Natural killer cell (primary cell): ENCODE measurements around the gene CEP164. TPM values are rescaled to one million over a fixed set of nuclear protein-coding genes. Genes with fewer than 3 reads are reported as not detected.

ENCODE experiments used
- ATAC-seq, 3 donors: fragments of 150-1000 bp in 2 of 3; fragments of 200-7000 bp in 1 of 3; cut with Tn5 transposase; 1 replicate in 1 of 3; 2 replicates in 2 of 3; pipeline ENCODE4 v1.10.0; 2021; ENCODE audit warnings: mild to moderate bottlenecking in 2 of 3, moderate library complexity in 2 of 3
- DNase-seq, 2 donors: peaks; one replicate each; pipeline versions ENCODE4 v3.0.0 to v3.0.0-alpha.2; 2013 to 2021; ENCODE audit warnings: mixed read lengths in 1 of 2
- H3K27ac ChIP-seq: one replicate; pipeline ENCODE4 v1.5.1; 2013; ENCODE audit warnings: mild to moderate bottlenecking, low read length
- H3K27me3 ChIP-seq: one replicate; pipeline ENCODE4 v1.6.1; 2013; ENCODE audit warnings: low read length; ENCODE audit not compliant: control insufficient read depth, insufficient read depth
- H3K36me3 ChIP-seq: one replicate; pipeline ENCODE4 v1.6.1; 2013; ENCODE audit warnings: low read length; ENCODE audit not compliant: control insufficient read depth, insufficient read depth
- H3K4me1 ChIP-seq: one replicate; pipeline ENCODE4 v1.6.1; 2013; ENCODE audit warnings: low read length; ENCODE audit not compliant: control insufficient read depth, insufficient read depth
- H3K4me3 ChIP-seq: one replicate; pipeline ENCODE4 v1.5.1; 2013; ENCODE audit warnings: low read length
- H3K9me3 ChIP-seq: one replicate; pipeline ENCODE4 v1.6.1; 2013; ENCODE audit warnings: low read length; ENCODE audit not compliant: control insufficient read depth, insufficient read depth
- H3K27ac Mint-ChIP-seq, 2 donors: one replicate each; pipeline ENCODE4 v1.8.0; 2022; ENCODE audit warnings: mild to moderate bottlenecking in 2 of 2, mixed read lengths in 2 of 2, moderate library complexity in 1 of 2
- H3K27me3 Mint-ChIP-seq, 2 donors: one replicate each; pipeline ENCODE4 v1.8.0; 2022; ENCODE audit warnings: low read depth in 2 of 2, mixed read lengths in 2 of 2
- H3K36me3 Mint-ChIP-seq: one replicate; pipeline ENCODE4 v1.8.0; 2022; ENCODE audit warnings: mixed read lengths
- H3K4me1 Mint-ChIP-seq, 2 donors: one replicate each; pipeline ENCODE4 v1.8.0; 2022; ENCODE audit warnings: mixed read lengths in 2 of 2
- H3K4me3 Mint-ChIP-seq: one replicate; pipeline ENCODE4 v1.8.0; 2022; ENCODE audit warnings: mild to moderate bottlenecking, moderate library complexity, mixed read lengths
- H3K9me3 Mint-ChIP-seq, 2 donors: one replicate each; pipeline ENCODE4 v1.8.0; 2022; ENCODE audit warnings: mixed read lengths in 2 of 2
- WGBS: methylation state at CpG from one replicate; pipeline ENCODE4 v1.1.7; 2013; ENCODE audit warnings: missing lambda C conversion rate; ENCODE audit not compliant: insufficient coverage; 5-methylcytosine and 5-hydroxymethylcytosine counted together
- intact Hi-C: fragments of 100-400 bp; cut with micrococcal nuclease; formaldehyde crosslinking; loops from one replicate; pipeline ENCODE4 v1.14.2; 2022
- total RNA-seq, 4 donors: library from RNA; stranded (reverse); fragments of 120-200 nt in 1 of 4; gene quantifications; one replicate each; pipeline versions ENCODE4 v1.2.3 to v1.2.4, GENCODE V29; 2013 to 2022
- TF ChIP-seq, protein P1 (sequence below): fragments of 200-600 bp; IDR thresholded peaks from one replicate; pipeline ENCODE4 v1.8.0; 2022; ENCODE audit warnings: antibody characterized with exemption

CEP164 gene
- total RNA-seq, 3 donors from 2014 or later (not counting 1 experiment from before 2014, with no cell fraction given) = 45.6 to 49.9 (median 49.8) TPM

DNA sequence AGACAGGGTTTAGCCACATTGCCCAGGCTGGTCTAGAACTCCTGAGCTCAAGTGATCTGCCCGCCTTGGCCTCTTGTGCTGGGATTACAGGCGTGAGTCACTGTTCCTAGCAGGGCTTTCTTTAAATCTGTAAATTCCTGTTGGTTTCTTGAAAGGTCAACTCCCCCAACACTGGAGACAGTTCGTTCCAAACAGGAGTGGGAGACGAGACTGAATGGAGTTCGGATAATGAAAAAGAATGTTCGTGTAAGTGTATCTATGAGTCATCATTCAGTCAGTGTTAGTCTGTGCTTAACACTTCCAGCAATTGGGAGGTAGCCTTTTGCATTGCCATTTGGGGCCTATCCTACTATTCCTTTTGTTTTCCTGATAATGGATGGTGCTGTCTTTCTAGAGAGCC is 46.5 kb upstream of the CEP164 start:
- intact Hi-C loops = no loop called here
- no peak for ATAC-seq
- Histone ChIP-seq H3K9me3 (no peaks in the 10 kb centered on the region), H3K36me3 (peaks cover 43% of the 10 kb centered on the region), H3K4me1 (no peaks in the 10 kb centered on the region), H3K4me3 (no peak overlapping the region), H3K27ac (no peak overlapping the region), H3K27me3 (no peaks in the 10 kb centered on the region)
- TF ChIP-seq, protein P1, sequence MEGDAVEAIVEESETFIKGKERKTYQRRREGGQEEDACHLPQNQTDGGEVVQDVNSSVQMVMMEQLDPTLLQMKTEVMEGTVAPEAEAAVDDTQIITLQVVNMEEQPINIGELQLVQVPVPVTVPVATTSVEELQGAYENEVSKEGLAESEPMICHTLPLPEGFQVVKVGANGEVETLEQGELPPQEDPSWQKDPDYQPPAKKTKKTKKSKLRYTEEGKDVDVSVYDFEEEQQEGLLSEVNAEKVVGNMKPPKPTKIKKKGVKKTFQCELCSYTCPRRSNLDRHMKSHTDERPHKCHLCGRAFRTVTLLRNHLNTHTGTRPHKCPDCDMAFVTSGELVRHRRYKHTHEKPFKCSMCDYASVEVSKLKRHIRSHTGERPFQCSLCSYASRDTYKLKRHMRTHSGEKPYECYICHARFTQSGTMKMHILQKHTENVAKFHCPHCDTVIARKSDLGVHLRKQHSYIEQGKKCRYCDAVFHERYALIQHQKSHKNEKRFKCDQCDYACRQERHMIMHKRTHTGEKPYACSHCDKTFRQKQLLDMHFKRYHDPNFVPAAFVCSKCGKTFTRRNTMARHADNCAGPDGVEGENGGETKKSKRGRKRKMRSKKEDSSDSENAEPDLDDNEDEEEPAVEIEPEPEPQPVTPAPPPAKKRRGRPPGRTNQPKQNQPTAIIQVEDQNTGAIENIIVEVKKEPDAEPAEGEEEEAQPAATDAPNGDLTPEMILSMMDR = no peak
- H3K36me3 Mint-ChIP-seq = peaks cover 21% of the 10 kb centered on the region
- H3K4me3 Mint-ChIP-seq = no peak overlapping the region
- H3K27ac Mint-ChIP-seq = no peak overlapping the region
- DNase-seq = no peak
- H3K27me3 Mint-ChIP-seq = no peaks in the 10 kb centered on the region
- WGBS = 98% methylated on average over 6 of the region's 6 CpGs
- H3K9me3 Mint-ChIP-seq = no peaks in the 10 kb centered on the region
- H3K4me1 Mint-ChIP-seq = no peaks in the 10 kb centered on the region

DNA sequence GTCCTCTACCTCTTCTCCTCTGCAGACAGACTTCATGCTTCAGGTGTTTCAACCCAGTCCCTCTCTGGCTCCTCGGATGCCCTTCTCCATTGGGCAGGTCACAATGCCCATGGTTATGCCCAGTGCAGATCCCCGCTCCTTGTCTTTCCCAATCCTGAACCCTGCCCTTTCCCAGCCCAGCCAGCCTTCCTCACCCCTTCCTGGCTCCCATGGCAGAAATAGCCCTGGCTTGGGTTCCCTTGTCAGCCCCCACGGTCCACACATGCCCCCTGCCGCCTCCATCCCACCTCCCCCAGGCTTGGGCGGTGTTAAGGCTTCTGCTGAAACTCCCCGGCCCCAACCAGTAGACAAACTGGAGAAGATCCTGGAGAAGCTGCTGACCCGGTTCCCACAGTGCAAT is 45.8 kb upstream of the CEP164 start:
- no peaks in the 10 kb centered on the region for H3K4me1 Mint-ChIP-seq
- intact Hi-C loops = no loop called here
- Histone ChIP-seq H3K36me3 (peaks cover 43% of the 10 kb centered on the region), H3K4me1 (no peaks in the 10 kb centered on the region), H3K4me3 (no peak overlapping the region), H3K9me3 (no peaks in the 10 kb centered on the region), H3K27ac (no peak overlapping the region), H3K27me3 (no peaks in the 10 kb centered on the region)
- ATAC-seq = no peak
- no peak for DNase-seq
- TF ChIP-seq, protein P1 = no peak
- H3K9me3 Mint-ChIP-seq = no peaks in the 10 kb centered on the region
- H3K27me3 Mint-ChIP-seq = no peaks in the 10 kb centered on the region
- no peak overlapping the region for H3K27ac Mint-ChIP-seq
- peaks cover 21% of the 10 kb centered on the region for H3K36me3 Mint-ChIP-seq
- no peak overlapping the region for H3K4me3 Mint-ChIP-seq
- 96% methylated on average over 7 of the region's 7 CpGs for WGBS

DNA sequence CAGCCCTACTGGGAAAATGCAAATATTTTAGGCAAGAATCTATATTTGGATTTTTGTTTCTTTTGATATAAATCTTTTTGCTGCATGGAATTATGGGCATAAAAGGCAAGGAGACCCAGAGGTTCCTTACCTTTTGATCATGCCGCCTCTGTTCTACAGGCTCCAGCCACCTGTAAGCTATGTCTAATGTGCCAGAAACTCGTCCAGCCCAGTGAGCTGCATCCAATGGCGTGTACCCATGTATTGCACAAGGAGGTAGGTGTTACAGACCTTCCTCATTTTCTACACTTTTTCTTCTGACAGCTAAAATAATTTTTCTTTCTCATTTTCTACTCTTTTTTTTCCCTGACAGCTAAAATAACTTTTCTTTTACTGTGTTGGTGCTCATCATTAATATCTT is 44.7 kb upstream of the CEP164 start:
- Histone ChIP-seq H3K27me3 (no peaks in the 10 kb centered on the region), H3K4me3 (no peak overlapping the region), H3K36me3 (peaks cover 46% of the 10 kb centered on the region), H3K27ac (no peak overlapping the region), H3K4me1 (no peaks in the 10 kb centered on the region), H3K9me3 (no peaks in the 10 kb centered on the region)
- H3K27me3 Mint-ChIP-seq = no peaks in the 10 kb centered on the region
- intact Hi-C loops = no loop called here
- ATAC-seq = no peak
- H3K9me3 Mint-ChIP-seq = no peaks in the 10 kb centered on the region
- no peaks in the 10 kb centered on the region for H3K4me1 Mint-ChIP-seq
- no peak overlapping the region for H3K27ac Mint-ChIP-seq
- TF ChIP-seq, protein P1 = no peak
- DNase-seq = no peak
- H3K36me3 Mint-ChIP-seq = peaks cover 21% of the 10 kb centered on the region
- 91% methylated on average over 3 of the region's 3 CpGs for WGBS
- no peak overlapping the region for H3K4me3 Mint-ChIP-seq

DNA sequence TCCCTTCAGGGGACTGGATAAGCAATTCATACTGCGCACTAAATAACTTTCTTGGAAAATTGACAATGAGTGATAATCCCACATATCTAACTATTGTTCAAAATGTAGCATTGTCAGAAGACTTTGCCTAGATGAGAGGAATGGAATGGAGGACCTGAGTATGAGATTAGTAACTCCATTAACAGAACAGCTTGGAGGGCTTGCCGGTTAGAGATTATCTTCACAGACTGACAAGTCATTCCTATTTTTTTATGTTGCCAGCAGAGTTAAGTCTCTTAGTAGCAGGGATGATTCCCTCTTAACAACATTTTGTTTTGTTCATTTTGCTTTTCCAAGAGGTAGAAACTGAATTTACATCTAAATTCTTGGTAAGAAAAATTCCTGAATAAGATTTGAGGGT is 43.6 kb upstream of the CEP164 start:
- Histone ChIP-seq H3K4me1 (no peaks in the 10 kb centered on the region), H3K4me3 (no peak overlapping the region), H3K27me3 (no peaks in the 10 kb centered on the region), H3K9me3 (no peaks in the 10 kb centered on the region), H3K27ac (no peak overlapping the region), H3K36me3 (peaks cover 46% of the 10 kb centered on the region)
- peaks cover 21% of the 10 kb centered on the region for H3K36me3 Mint-ChIP-seq
- H3K4me1 Mint-ChIP-seq = no peaks in the 10 kb centered on the region
- 100% methylated on average over 1 of the region's 2 CpGs for WGBS
- H3K9me3 Mint-ChIP-seq = no peaks in the 10 kb centered on the region
- intact Hi-C loops = no loop called here
- ATAC-seq (no peak), DNase-seq (no peak)
- no peak overlapping the region for H3K4me3 Mint-ChIP-seq
- H3K27ac Mint-ChIP-seq = no peak overlapping the region
- TF ChIP-seq, protein P1 = no peak
- no peaks in the 10 kb centered on the region for H3K27me3 Mint-ChIP-seq
